DMS53 treated with DMSO at 0.1 percent for 48 hours (cell line): ENCODE data around the gene DDR1.

Experiments
- DNase-seq: peaks from one replicate; lab custom pipeline; 2025; ENCODE audit not compliant: unreplicated experiment; lab: John Stamatoyannopoulos, UW

The DDR1 gene

GRCh38 chr6:30944051-30944450 lies 59.7 kb downstream of the DDR1 start:
- no peak for DNase-seq

GRCh38 chr6:30945281-30945680 lies 61.0 kb downstream of the DDR1 start:
- DNase-seq, result no peak

- DNase-seq, result no peak
Measured at GRCh38 chr6:30947231-30947630, 62.9 kb downstream of the DDR1 start.

GRCh38 chr6:30948811-30949210 lies 64.5 kb downstream of the DDR1 start:
- no peak for DNase-seq
